CD8-positive, alpha-beta memory T cell (primary cell): ENCODE results near the gene SON. TPM values are rescaled to one million over a fixed set of nuclear protein-coding genes. Genes with fewer than 3 reads are reported as not detected.
A peak's percentile ranks its signal among the peaks of the same experiment; 100 is the strongest.
"Not testable (repeated sequence)": the region's sequence is repeated elsewhere in the genome, so short reads cannot be mapped to it uniquely, and the experiment has no call there.

Source experiments
- CTCF ChIA-PET: fragments of 350-600 bp; sonication (Branson Sonifier 250); formaldehyde crosslinking; loops from one replicate; lab custom pipeline; 2021; ENCODE audit warnings: antibody characterized with exemption; lab: Charles Lee
- POLR2A ChIA-PET: fragments of 350-600 bp; sonication (Branson Sonifier 250); formaldehyde crosslinking; loops from one replicate; lab custom pipeline; 2021; ENCODE audit warnings: antibody characterized with exemption; lab: Charles Lee
- DNase-seq, 5 donors: peaks; one replicate each; pipeline versions ENCODE4 v3.0.0 to v3.0.0-alpha.2; 2020 to 2022; ENCODE audit warnings: mixed read lengths in 1 of 5
- H3K27ac ChIP-seq: one replicate; pipeline ENCODE4 v1.7.0; 2013; ENCODE audit warnings: low read depth, mild to moderate bottlenecking, low read length, moderate library complexity
- H3K27me3 ChIP-seq: 2 replicates; pipeline ENCODE4 v1.7.0; 2013; ENCODE audit warnings: low read length, mild to moderate bottlenecking; ENCODE audit not compliant: insufficient read depth, poor library complexity, severe bottlenecking
- H3K36me3 ChIP-seq: 2 replicates; pipeline ENCODE4 v1.7.0; 2013; ENCODE audit warnings: mild to moderate bottlenecking, low read length, moderate library complexity; ENCODE audit not compliant: insufficient read depth
- H3K4me1 ChIP-seq: 2 replicates; pipeline ENCODE4 v1.7.0; 2013; ENCODE audit warnings: mild to moderate bottlenecking, low read length, moderate library complexity; ENCODE audit not compliant: insufficient read depth
- H3K4me3 ChIP-seq: 2 replicates; pipeline ENCODE4 v1.7.0; 2013; ENCODE audit warnings: mild to moderate bottlenecking, low read length
- H3K9me3 ChIP-seq: 2 replicates; pipeline ENCODE4 v1.7.0; 2013; ENCODE audit warnings: mild to moderate bottlenecking, low read length
- H3K27ac Mint-ChIP-seq, 8 donors: one replicate each; pipeline ENCODE4 v1.8.0; 2020 to 2021; ENCODE audit warnings: mixed read lengths in 8 of 8, mild to moderate bottlenecking in 6 of 8, inconsistent platforms in 3 of 8, moderate library complexity in 3 of 8
- H3K27me3 Mint-ChIP-seq, 2 donors: one replicate each; pipeline ENCODE4 v1.8.0; 2020 to 2021; ENCODE audit warnings: mixed read lengths in 2 of 2, mild to moderate bottlenecking in 1 of 2, moderate library complexity in 1 of 2
- H3K36me3 Mint-ChIP-seq, 3 donors: one replicate each; pipeline ENCODE4 v1.8.0; 2020 to 2021; ENCODE audit warnings: mixed read lengths in 3 of 3, inconsistent platforms in 1 of 3, mild to moderate bottlenecking in 1 of 3
- H3K4me1 Mint-ChIP-seq, 3 donors: one replicate each; pipeline ENCODE4 v1.8.0; 2020 to 2021; ENCODE audit warnings: mixed read lengths in 3 of 3, inconsistent platforms in 1 of 3, mild to moderate bottlenecking in 1 of 3
- H3K4me3 Mint-ChIP-seq, 7 donors: one replicate each; pipeline ENCODE4 v1.8.0; 2020 to 2021; ENCODE audit warnings: mixed read lengths in 7 of 7, mild to moderate bottlenecking in 6 of 7, moderate library complexity in 4 of 7, inconsistent platforms in 2 of 7
- H3K9me3 Mint-ChIP-seq, 5 donors: one replicate each; pipeline ENCODE4 v1.8.0; 2020 to 2022; ENCODE audit warnings: mixed read lengths in 5 of 5, mild to moderate bottlenecking in 3 of 5, moderate library complexity in 2 of 5, inconsistent platforms in 1 of 5
- polyA plus RNA-seq: library from polyadenylated mRNA; unstranded; fragments of 300-500 nt; fragmentation: Illumina TruSeq; gene quantifications from one replicate; pipeline ENCODE4 v1.2.3, GENCODE V29; 2021
- total RNA-seq, 2 experiments: library from RNA; stranded (reverse); gene quantifications; one replicate each; pipeline ENCODE4 v1.2.3, GENCODE V29; 2021

The SON gene
- total and polyA plus RNA-seq, 3 experiments from 2014 or later: 316 to 715 (median 339) TPM

DNA sequence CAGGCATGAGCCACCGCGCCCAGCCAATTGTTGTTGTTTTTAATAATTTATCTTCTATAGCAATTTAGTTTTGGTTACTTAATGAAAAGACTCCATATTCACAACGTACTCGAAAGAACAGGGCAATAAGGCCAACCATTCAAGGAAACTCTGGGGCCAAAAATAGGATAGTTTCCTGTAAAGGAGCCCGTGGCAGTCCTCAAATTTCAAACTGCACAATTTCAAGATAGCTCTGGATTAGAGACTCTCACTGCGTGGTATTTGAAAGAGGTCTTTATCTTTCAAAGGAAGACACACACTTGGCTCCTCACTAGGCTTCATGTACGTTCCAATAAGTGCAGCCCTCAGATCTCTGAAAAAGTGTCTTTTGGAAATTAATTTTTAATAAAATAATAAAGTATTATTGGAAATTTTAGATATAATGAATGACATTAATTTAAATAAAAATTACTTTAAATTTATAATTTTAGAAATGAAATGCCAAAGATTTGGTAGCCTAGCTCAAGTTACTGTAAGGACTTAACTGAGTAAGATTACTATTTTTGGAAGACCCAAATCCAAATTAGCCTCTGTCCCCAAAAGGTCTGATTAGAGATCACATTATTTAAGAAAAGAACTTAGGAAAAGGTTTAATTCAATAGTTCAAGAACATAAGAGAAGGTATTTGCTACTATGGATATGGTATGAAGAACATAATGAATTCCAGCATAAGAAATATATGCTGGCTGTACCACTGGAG is 68.3 kb downstream of the SON start:
- no peaks in the 10 kb centered on the region for H3K9me3 Mint-ChIP-seq
- ChIA-PET CTCF (no interaction called here), POLR2A (no interaction called here)
- Histone ChIP-seq H3K4me3 (no peak overlapping the region), H3K36me3 (peaks cover 5% of the 10 kb centered on the region), H3K9me3 (no peaks in the 10 kb centered on the region), H3K27ac (no peak overlapping the region), H3K27me3 (no peaks in the 10 kb centered on the region), H3K4me1 (no peaks in the 10 kb centered on the region)
- peaks cover 3 to 50% (median 8%) of the 10 kb centered on the region in 3 donors for H3K36me3 Mint-ChIP-seq
- no peak overlapping the region for H3K4me3 Mint-ChIP-seq
- H3K27me3 Mint-ChIP-seq: no peaks in the 10 kb centered on the region
- no peak for DNase-seq
- H3K27ac Mint-ChIP-seq: peak overlapping the region in 2 of 8 donors; percentile 7 to 36
- H3K4me1 Mint-ChIP-seq: no peaks in the 10 kb centered on the region

DNA sequence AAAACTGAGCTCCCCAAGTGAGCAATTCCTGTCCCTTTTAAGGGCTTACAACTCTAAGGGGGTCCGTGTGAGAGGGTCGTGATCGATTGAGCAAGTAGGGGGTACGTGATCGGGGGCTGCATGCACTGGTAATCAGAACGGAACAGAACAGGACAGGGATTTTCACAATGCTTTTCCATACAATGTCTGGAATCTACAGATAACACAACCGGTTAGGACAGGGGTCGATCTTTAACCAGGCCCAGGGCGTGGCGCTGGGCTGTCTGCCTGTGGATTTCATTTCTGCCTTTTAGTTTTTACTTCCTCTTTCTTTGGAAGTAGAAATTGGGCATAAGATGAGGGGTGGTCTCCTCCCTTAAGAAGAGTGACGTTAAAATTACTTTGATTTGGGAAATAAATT is 74.7 kb downstream of the SON start:
- peaks cover 0 to 59% (median 20%) of the 10 kb centered on the region in 3 donors for H3K36me3 Mint-ChIP-seq
- H3K4me1 Mint-ChIP-seq, H3K27ac ChIP-seq, DNase-seq, H3K9me3 Mint-ChIP-seq, H3K36me3 ChIP-seq, H3K9me3 ChIP-seq, H3K4me3 Mint-ChIP-seq, H3K27me3 Mint-ChIP-seq, H3K4me3 ChIP-seq, CTCF ChIA-PET, H3K4me1 ChIP-seq, H3K27ac Mint-ChIP-seq, H3K27me3 ChIP-seq, POLR2A ChIA-PET: not testable (repeated sequence)

DNA sequence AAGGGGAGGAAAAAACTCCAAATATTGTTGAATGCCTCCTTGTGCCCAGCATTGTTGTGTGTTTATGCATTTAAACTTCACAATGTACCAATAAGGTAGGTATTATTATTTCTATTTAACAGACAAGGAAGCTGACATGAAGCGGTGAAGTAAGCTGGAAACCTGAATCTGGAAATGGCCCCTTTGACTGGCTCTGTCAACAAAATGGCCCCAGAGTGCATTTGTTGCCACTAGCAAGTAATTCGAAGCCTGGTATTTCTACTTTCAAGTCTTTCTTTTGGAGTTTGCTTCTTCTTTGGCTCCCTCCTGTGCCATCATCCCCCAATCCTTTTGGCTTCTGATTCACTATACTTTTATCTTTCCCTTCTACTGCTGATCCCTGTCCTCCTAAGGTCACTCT is 75.6 kb downstream of the SON start:
- CTCF ChIA-PET: no interaction called here
- Mint-ChIP-seq H3K4me1 (no peaks in the 10 kb centered on the region), H3K27me3 (no peaks in the 10 kb centered on the region), H3K9me3 (no peaks in the 10 kb centered on the region), H3K4me3 (no peak overlapping the region), H3K27ac (peak overlapping the region in 1 of 8 donors; percentile 18), H3K36me3 (peaks cover 0 to 55% (median 16%) of the 10 kb centered on the region in 3 donors)
- H3K4me3 ChIP-seq: no peak overlapping the region
- H3K4me1 ChIP-seq: no peaks in the 10 kb centered on the region
- no peaks in the 10 kb centered on the region for H3K27me3 ChIP-seq
- peaks cover 1% of the 10 kb centered on the region for H3K36me3 ChIP-seq
- no peak for DNase-seq
- POLR2A ChIA-PET: no interaction called here
- H3K9me3 ChIP-seq: no peaks in the 10 kb centered on the region
- no peak overlapping the region for H3K27ac ChIP-seq

DNA sequence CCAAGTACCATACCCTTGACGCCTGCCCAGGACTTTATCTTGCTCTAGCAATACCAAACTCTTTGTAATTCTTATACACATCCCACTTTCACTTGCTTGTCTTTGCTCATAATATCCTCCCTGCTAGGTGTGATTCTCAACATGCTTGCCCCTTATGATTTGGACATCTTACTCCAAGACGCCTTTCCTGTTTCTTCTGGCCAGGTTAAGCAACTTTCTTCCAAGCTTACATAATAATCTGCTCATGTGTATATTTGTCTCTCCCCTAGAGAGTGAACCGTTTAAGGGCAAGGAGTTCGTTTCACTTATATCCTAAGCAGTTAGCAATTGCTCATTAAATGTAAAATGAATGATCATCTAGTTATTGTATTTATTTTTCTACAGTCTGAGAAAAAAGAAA is 76.9 kb downstream of the SON start:
- H3K4me3 Mint-ChIP-seq: no peak overlapping the region
- H3K27me3 Mint-ChIP-seq: no peaks in the 10 kb centered on the region
- CTCF ChIA-PET: no interaction called here
- no peak overlapping the region for H3K27ac ChIP-seq
- H3K27me3 ChIP-seq: no peaks in the 10 kb centered on the region
- H3K4me1 Mint-ChIP-seq: no peaks in the 10 kb centered on the region
- no peaks in the 10 kb centered on the region for H3K4me1 ChIP-seq
- H3K36me3 ChIP-seq: no peaks in the 10 kb centered on the region
- DNase-seq: no peak
- H3K27ac Mint-ChIP-seq: peak overlapping the region in 2 of 8 donors; percentile 46 to 51
- H3K36me3 Mint-ChIP-seq: peaks cover 0 to 59% (median 18%) of the 10 kb centered on the region in 3 donors
- no peaks in the 10 kb centered on the region for H3K9me3 Mint-ChIP-seq
- no peaks in the 10 kb centered on the region for H3K9me3 ChIP-seq
- POLR2A ChIA-PET: no interaction called here
- no peak overlapping the region for H3K4me3 ChIP-seq

DNA sequence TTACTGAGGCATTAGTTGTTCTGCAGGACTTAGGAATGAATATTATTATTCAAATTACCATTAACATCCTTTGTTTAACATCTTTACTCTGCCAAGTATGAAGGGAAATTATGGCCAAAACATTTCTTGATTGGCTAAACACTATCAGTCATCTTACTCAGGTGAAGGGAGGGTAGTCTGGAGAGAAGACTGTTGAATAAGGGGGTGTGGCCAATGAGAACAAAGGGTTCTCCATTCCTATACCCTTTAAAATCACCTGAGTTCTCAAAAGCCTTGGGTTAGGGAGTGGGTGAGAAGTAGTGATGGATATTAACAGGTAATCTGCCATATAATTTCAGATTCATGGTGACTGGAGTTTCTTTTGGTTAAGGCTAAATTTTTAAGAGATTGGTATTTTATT is 79.4 kb downstream of the SON start:
- H3K36me3 Mint-ChIP-seq: peaks cover 0 to 51% (median 16%) of the 10 kb centered on the region in 3 donors
- no peak overlapping the region for H3K4me3 Mint-ChIP-seq
- no peak overlapping the region for H3K4me3 ChIP-seq
- H3K9me3 Mint-ChIP-seq: no peaks in the 10 kb centered on the region
- CTCF ChIA-PET: no interaction called here
- no peaks in the 10 kb centered on the region for H3K27me3 ChIP-seq
- no peak for DNase-seq
- peak overlapping the region in 2 of 8 donors; percentile 12 to 24 for H3K27ac Mint-ChIP-seq
- no peaks in the 10 kb centered on the region for H3K9me3 ChIP-seq
- H3K4me1 ChIP-seq: no peaks in the 10 kb centered on the region
- no peaks in the 10 kb centered on the region for H3K27me3 Mint-ChIP-seq
- no peaks in the 10 kb centered on the region for H3K36me3 ChIP-seq
- no peak overlapping the region for H3K27ac ChIP-seq
- peaks cover 0 to 3% (median 2%) of the 10 kb centered on the region in 3 donors for H3K4me1 Mint-ChIP-seq
- POLR2A ChIA-PET: no interaction called here

DNA sequence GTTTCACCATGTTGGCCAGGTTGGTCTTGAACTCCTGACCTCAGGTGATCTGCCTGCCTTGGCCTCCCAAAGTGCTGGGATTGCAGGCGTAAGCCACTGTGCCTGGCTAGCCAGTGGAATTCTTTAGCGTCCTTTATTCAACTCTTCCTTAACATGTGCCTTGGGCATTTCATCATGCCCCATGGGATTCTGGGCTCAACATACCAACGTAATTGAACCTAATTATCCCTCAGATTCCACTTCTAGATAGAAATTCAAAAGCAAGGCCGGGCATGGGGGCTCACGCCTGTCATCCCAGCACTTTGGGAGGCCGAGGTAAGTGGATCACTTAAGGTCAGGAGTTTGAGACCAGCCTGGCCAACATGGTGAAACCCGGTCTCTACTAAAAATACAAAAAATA is 83.3 kb downstream of the SON start:
- H3K4me1 Mint-ChIP-seq, H3K9me3 Mint-ChIP-seq, H3K27ac ChIP-seq, H3K27me3 ChIP-seq, H3K9me3 ChIP-seq, H3K4me3 Mint-ChIP-seq, H3K27ac Mint-ChIP-seq, H3K4me3 ChIP-seq, H3K36me3 ChIP-seq, DNase-seq, H3K4me1 ChIP-seq, POLR2A ChIA-PET, H3K27me3 Mint-ChIP-seq: not testable (repeated sequence)
- H3K36me3 Mint-ChIP-seq: peaks cover 6 to 45% (median 13%) of the 10 kb centered on the region in 3 donors
- CTCF ChIA-PET: interaction anchor here (3.5 kb wide), 1 partner anchor 20 kb away, joined by 15 read pairs; no protein-coding TSS in a partner anchor

Other genes starting within 250 kb of the SON start
- 10 to 100 TPM; 31.6 to 34.1 TPM for gene IFNAR1, start 218.1 kb upstream of the SON start, total RNA-seq
- 54.6 TPM for gene IFNAR1, start 218.1 kb upstream of the SON start, polyA plus RNA-seq
- gene IFNGR2, start 139.6 kb upstream of the SON start, total RNA-seq: 1 to 10 TPM; 2.3 to 3.1 TPM
- 3.1 TPM for gene IFNGR2, start 139.6 kb upstream of the SON start, polyA plus RNA-seq
- 10 to 100 TPM; 29.2 to 29.4 TPM for gene TMEM50B, start 63.1 kb upstream of the SON start, total RNA-seq
- 56.2 TPM for gene TMEM50B, start 63.1 kb upstream of the SON start, polyA plus RNA-seq
- under 1 TPM; 0.60 to 0.63 TPM for gene DNAJC28, start 51.3 kb upstream of the SON start, total RNA-seq
- gene DNAJC28, start 51.3 kb upstream of the SON start, polyA plus RNA-seq: 1.7 TPM
- gene GART, start 921 bp upstream of the SON start, total RNA-seq: 100 to 1,000 TPM; 194 to 196 TPM
- 50.9 TPM for gene GART, start 921 bp upstream of the SON start, polyA plus RNA-seq
- gene DONSON, start 45.6 kb downstream of the SON start, total RNA-seq: 10 to 100 TPM; 38.0 to 41.0 TPM
- 3.3 TPM for gene DONSON, start 45.6 kb downstream of the SON start, polyA plus RNA-seq
- 10 to 100 TPM; 30.6 to 31.1 TPM for gene CRYZL1, start 98.7 kb downstream of the SON start, total RNA-seq
- gene CRYZL1, start 98.7 kb downstream of the SON start, polyA plus RNA-seq: 34.9 TPM
- gene ITSN1, start 99.5 kb downstream of the SON start, total RNA-seq: 1 to 10 TPM; 4.9 to 5.5 TPM
- gene ITSN1, start 99.5 kb downstream of the SON start, polyA plus RNA-seq: 2.7 TPM